HepG2 (cell line): ENCODE results near the gene CAMK2A. TPM values are rescaled to one million over a fixed set of nuclear protein-coding genes. Genes with fewer than 3 reads are reported as not detected.

ENCODE experiments used
- polyA plus RNA-seq, 8 experiments: library from polyadenylated mRNA; depleted of rRNA in 3 of 8; stranded (reverse) in 7 of 8; unstranded in 1 of 8; fragments of >200 nt; fragmentation: Illumina TruSeq in 4 of 8; extraction: Trizol in 4 of 8; gene quantifications; 2 replicates each; pipeline versions ENCODE4 v1.2.1 to v1.2.3, GENCODE V29; 2011 to 2016; ENCODE audit warnings: low read depth in 4 of 8, missing spikeins in 1 of 8, mixed read lengths in 1 of 8; ENCODE audit not compliant: insufficient read depth in 1 of 8
- total RNA-seq, 5 experiments: library from RNA; depleted of rRNA; stranded (reverse); fragments of >200 nt; fragmentation: Illumina TruSeq; extraction: Trizol; gene quantifications; 2 replicates each; pipeline ENCODE4 v1.2.3, GENCODE V29; 2016; ENCODE audit warnings: low read depth in 1 of 5
- TF ChIP-seq, protein P1 (sequence below): sonication (generic); formaldehyde crosslinking; IDR thresholded peaks from 2 replicates; pipeline ENCODE4 v1.4.0; 2020; ENCODE audit warnings: mild to moderate bottlenecking, missing genetic modification reagents
- TF ChIP-seq, protein P2 (sequence below): sonication (generic); formaldehyde crosslinking; IDR thresholded peaks from 2 replicates; pipeline ENCODE4 v1.4.0; 2020; ENCODE audit warnings: missing genetic modification reagents, mild to moderate bottlenecking, borderline replicate concordance

The CAMK2A gene
- total and polyA plus RNA-seq, 2 of the 13 experiments (the other 11 are each of a cell fraction or from before 2014, with no cell fraction given) = 0.11 TPM; not detected in 1

DNA sequence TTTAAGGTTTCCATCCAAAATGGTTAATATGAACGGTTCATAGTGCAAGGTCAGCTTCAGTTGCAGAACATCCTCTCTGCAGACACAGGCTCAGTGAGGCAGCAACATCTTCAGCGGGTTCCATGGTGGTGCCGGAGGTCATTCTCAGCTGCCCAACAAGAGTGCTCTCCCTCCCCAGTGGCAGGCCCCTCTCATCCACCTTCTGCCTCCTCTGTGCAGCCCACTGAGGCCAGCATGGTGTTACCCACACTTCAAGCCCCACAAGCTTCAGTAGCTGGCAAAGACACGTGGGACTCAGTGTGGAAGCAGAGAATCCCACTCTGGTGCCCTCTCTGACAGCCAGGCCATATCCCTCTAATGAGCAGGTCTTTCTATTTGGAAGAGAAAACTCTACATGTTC lies 17.2 kb upstream of the CAMK2A start (continued):
- TF ChIP-seq, protein P1, sequence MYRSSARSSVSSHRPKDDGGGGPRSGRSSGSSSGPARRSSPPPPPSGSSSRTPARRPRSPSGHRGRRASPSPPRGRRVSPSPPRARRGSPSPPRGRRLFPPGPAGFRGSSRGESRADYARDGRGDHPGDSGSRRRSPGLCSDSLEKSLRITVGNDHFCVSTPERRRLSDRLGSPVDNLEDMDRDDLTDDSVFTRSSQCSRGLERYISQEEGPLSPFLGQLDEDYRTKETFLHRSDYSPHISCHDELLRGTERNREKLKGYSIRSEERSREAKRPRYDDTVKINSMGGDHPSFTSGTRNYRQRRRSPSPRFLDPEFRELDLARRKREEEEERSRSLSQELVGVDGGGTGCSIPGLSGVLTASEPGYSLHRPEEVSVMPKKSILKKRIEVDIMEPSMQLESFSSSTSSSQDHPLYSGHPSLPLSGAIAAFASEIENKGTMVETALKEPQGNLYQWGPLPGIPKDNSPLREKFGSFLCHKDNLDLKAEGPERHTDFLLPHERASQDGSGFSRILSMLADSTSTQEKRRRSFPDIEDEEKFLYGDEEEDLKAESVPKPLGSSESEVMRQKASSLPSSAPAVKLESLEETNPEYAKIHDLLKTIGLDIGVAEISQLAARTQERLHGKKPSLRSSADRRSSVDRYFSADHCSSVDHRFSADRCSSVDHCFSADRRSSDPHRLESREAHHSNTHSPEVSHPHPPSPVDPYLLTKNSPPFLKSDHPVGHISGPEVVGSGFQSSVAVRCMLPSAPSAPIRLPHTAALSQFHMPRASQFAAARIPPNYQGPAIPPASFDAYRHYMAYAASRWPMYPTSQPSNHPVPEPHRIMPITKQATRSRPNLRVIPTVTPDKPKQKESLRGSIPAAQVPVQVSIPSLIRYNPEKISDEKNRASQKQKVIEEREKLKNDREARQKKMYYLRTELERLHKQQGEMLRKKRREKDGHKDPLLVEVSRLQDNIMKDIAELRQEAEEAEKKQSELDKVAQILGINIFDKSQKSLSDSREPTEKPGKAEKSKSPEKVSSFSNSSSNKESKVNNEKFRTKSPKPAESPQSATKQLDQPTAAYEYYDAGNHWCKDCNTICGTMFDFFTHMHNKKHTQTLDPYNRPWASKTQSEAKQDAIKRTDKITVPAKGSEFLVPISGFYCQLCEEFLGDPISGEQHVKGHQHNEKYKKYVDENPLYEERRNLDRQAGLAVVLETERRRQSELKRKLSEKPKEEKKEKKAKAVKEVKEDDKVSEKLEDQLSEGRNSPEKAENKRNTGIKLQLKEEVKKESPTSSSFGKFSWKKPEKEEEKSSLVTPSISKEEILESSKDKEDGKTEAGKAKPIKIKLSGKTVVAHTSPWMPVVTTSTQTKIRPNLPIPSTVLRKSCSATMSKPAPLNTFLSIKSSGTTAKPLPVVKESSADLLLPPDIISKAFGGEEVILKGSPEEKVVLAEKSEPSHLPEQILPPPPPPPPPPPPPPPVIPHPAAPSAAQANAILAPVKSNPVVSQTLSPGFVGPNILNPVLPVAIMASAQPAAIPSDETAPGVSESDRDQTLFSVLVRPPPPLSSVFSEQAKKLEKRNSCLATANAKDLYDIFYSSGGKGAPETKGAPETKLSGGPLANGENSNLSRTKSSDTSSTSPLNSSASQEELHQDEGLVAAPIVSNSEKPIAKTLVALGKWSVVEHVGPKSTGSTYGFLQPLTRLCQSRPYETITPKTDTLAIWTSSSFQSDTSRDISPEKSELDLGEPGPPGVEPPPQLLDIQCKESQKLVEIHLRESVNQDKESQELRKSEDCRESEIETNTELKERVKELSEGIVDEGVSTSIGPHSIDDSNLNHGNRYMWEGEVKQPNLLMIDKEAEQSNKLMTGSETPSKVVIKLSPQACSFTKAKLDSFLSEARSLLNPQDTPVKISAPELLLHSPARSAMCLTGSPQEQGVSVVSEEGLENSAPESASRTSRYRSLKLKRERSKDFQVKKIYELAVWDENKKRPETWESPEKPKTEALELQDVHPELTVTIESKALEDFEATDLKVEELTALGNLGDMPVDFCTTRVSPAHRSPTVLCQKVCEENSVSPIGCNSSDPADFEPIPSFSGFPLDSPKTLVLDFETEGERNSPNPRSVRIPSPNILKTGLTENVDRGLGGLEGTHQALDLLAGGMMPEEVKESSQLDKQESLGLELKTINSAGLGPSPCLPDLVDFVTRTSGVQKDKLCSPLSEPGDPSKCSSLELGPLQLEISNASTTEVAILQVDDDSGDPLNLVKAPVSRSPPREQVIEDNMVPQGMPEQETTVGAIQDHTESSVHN (CRISPR knock-in tag) = no peak
- TF ChIP-seq, protein P2, sequence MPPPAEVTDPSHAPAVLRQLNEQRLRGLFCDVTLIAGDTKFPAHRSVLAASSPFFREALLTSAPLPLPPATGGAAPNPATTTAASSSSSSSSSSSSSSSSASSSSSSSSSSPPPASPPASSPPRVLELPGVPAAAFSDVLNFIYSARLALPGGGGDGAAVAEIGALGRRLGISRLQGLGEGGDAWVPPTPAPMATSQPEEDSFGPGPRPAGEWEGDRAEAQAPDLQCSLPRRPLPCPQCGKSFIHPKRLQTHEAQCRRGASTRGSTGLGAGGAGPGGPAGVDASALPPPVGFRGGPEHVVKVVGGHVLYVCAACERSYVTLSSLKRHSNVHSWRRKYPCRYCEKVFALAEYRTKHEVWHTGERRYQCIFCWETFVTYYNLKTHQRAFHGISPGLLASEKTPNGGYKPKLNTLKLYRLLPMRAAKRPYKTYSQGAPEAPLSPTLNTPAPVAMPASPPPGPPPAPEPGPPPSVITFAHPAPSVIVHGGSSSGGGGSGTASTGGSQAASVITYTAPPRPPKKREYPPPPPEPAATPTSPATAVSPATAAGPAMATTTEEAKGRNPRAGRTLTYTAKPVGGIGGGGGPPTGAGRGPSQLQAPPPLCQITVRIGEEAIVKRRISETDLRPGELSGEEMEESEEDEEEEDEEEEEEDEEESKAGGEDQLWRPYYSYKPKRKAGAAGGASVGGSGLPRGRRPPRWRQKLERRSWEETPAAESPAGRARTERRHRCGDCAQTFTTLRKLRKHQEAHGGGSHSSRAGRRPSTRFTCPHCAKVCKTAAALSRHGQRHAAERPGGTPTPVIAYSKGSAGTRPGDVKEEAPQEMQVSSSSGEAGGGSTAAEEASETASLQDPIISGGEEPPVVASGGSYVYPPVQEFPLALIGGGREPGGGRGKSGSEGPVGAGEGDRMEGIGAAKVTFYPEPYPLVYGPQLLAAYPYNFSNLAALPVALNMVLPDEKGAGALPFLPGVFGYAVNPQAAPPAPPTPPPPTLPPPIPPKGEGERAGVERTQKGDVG = peak; percentile 64; the same call in 1 of the 2 replicates
